Naive B cell (primary cell): Measurements from ENCODE around the gene LPP. TPM values are rescaled to one million over a fixed set of nuclear protein-coding genes. Genes with fewer than 3 reads are reported as not detected.

ENCODE experiments used
- ATAC-seq, 2 donors: fragments of 150-1000 bp; cut with Tn5 transposase; 2 replicates each; pipeline ENCODE4 v1.10.0; 2021; ENCODE audit warnings: low read depth in 2 of 2, mild to moderate bottlenecking in 2 of 2, moderate library complexity in 2 of 2
- DNase-seq: peaks from one replicate; pipeline ENCODE4 v3.0.0; 2022
- H3K27ac Mint-ChIP-seq, 6 donors: one replicate each; pipeline ENCODE4 v1.8.0; 2020 to 2022; ENCODE audit warnings: mild to moderate bottlenecking in 6 of 6, mixed read lengths in 6 of 6, moderate library complexity in 5 of 6, inconsistent platforms in 2 of 6
- H3K27me3 Mint-ChIP-seq, 3 donors: one replicate each; pipeline ENCODE4 v1.8.0; 2021 to 2022; ENCODE audit warnings: mixed read lengths in 3 of 3, mild to moderate bottlenecking in 1 of 3
- H3K36me3 Mint-ChIP-seq, 2 donors: one replicate each; pipeline ENCODE4 v1.8.0; 2020 to 2022; ENCODE audit warnings: mixed read lengths in 2 of 2, inconsistent platforms in 1 of 2, mild to moderate bottlenecking in 1 of 2
- H3K4me1 Mint-ChIP-seq, 3 donors: one replicate each; pipeline ENCODE4 v1.8.0; 2020 to 2022; ENCODE audit warnings: mixed read lengths in 3 of 3, inconsistent platforms in 1 of 3, mild to moderate bottlenecking in 1 of 3, moderate library complexity in 1 of 3
- H3K4me3 Mint-ChIP-seq, 8 donors: one replicate each; pipeline ENCODE4 v1.8.0; 2020 to 2022; ENCODE audit warnings: mild to moderate bottlenecking in 8 of 8, mixed read lengths in 8 of 8, moderate library complexity in 8 of 8, inconsistent platforms in 2 of 8
- H3K9me3 Mint-ChIP-seq, 7 donors: one replicate each; pipeline ENCODE4 v1.8.0; 2020 to 2022; ENCODE audit warnings: mixed read lengths in 7 of 7, mild to moderate bottlenecking in 5 of 7, inconsistent platforms in 2 of 7, moderate library complexity in 1 of 7
- polyA plus RNA-seq, 6 donors: library from polyadenylated mRNA; unstranded; fragments of 300-500 nt; fragmentation: Illumina TruSeq; gene quantifications; one replicate each; pipeline ENCODE4 v1.2.3, GENCODE V29; 2021; ENCODE audit warnings: low read depth in 6 of 6

LPP gene
- polyA plus RNA-seq, 6 donors from 2014 or later, result 9.6 to 58.6 (median 25.4) TPM

DNA sequence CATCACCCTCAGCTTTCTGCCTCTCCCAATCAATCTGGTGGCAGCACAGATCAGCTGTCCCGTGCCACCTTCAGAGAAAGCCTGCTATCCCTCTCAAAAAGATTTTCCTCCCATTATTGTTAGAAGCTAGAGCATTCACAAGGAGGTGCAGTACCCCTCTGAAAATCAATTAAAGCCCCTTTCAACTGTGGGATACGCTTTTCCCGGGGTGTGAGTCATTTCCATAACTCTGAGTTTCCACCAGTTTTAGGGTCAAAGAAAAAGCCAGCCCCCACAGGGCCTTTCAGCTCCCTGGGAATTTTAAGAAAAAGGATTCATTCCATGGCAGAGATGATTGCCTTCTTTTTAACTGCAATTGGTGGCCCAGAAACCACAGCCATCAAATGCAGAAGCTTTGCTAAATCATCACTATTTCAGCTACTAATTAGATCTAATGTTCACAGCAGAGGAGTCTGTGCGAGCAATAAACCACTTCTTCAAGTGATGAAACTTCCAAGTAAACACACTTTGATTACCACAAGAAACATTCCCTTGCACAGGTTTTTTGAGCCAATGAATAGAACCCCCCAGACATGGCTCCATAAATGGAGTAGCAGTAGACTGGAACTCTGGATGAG is 747.8 kb downstream of the LPP start:
- Mint-ChIP-seq H3K36me3 (peaks cover 0 to 6% of the 10 kb centered on the region in 2 donors), H3K9me3 (peaks cover 0 to 2% (median 0%) of the 10 kb centered on the region in 7 donors), H3K27me3 (no peaks in the 10 kb centered on the region), H3K27ac (peak overlapping the region in 2 of 6 donors; percentile 5 to 30), H3K4me1 (no peaks in the 10 kb centered on the region), H3K4me3 (no peak overlapping the region)
- no peak for DNase-seq
- ATAC-seq, result no peak

DNA sequence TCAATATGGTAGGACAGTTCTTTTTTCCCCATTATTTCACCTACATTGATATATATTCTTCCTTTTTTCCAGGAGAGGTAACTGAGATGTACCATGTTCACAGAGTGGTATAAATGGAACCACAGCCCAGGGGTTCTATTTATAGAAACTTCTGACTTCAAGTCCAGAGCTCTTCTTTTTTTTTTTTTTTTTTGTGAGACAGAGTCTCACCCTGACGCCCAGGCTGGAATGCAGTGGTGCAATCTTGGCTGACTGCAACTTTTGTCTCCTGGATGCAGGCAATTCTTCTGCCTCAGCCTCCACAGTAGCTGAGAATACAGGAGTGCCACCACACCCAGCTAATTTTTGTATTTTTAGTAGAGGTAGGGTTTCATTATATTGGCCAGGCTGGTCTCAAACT is 750.7 kb downstream of the LPP start:
- Mint-ChIP-seq H3K27me3 (no peaks in the 10 kb centered on the region), H3K4me1 (no peaks in the 10 kb centered on the region), H3K9me3 (peaks cover 0 to 2% (median 0%) of the 10 kb centered on the region in 7 donors), H3K4me3 (no peak overlapping the region), H3K27ac (no peak overlapping the region), H3K36me3 (no peaks in the 10 kb centered on the region)
- no peak for ATAC-seq
- no peak for DNase-seq

DNA sequence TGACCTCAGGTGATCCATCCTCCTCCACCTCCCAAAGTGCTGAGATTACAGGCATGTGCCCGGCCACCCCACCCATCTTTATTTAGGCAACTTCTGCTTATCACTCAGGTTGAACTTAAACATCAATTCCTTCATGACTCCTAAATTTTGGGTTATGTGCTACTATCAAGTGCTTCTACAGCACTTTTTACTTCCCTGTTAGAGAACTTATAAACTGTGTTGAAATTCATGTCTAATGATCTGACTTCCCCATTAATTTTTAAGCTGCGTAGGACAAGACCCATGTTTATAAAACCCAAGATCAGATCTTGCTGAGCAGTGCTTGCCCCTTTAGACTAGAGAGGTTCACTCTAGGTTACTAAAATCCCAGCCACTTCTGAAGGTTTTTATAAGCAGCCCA is 751.6 kb downstream of the LPP start:
- no peak overlapping the region for H3K27ac Mint-ChIP-seq
- peaks cover 0 to 2% (median 0%) of the 10 kb centered on the region in 7 donors for H3K9me3 Mint-ChIP-seq
- no peak overlapping the region for H3K4me3 Mint-ChIP-seq
- H3K27me3 Mint-ChIP-seq, result no peaks in the 10 kb centered on the region
- ATAC-seq (no peak), DNase-seq (no peak)
- no peaks in the 10 kb centered on the region for H3K36me3 Mint-ChIP-seq
- H3K4me1 Mint-ChIP-seq, result no peaks in the 10 kb centered on the region

DNA sequence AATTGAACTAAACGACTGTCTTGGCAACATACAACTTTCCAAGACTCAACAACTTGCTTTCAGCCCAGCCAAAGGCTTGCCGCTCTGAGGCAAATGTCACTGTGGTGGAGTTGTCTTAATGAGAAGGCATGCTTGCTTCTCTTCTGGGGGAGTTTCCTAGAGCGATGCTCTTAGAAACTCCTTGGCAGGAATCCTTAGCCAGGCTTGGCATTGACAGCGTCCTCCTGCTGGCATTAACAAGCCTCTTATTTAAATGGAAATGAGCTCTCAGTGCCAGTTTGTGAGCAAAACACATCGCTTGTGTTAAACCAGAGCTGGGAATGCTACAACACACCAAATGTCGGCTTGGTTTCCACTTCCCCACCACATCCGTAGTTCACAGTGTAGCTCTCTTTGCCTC is 752.3 kb downstream of the LPP start:
- Mint-ChIP-seq H3K4me3 (no peak overlapping the region), H3K27me3 (no peaks in the 10 kb centered on the region), H3K36me3 (no peaks in the 10 kb centered on the region), H3K4me1 (no peaks in the 10 kb centered on the region), H3K27ac (no peak overlapping the region), H3K9me3 (peaks cover 0 to 2% (median 0%) of the 10 kb centered on the region in 7 donors)
- DNase-seq (no peak), ATAC-seq (no peak)

- no peaks in the 10 kb centered on the region for H3K27me3 Mint-ChIP-seq
Observed at GRCh38 chr3:188908002-188908850, 754.3 kb downstream of the LPP start.

GRCh38 chr3:188911026-188911850 is 757.3 kb downstream of the LPP start:
- H3K27ac Mint-ChIP-seq, result no peak overlapping the region
- H3K36me3 Mint-ChIP-seq, result no peaks in the 10 kb centered on the region

More at GRCh38 chr3:188908002-188908850, 754.3 kb downstream of the LPP start:
- Mint-ChIP-seq H3K4me1 (no peaks in the 10 kb centered on the region), H3K9me3 (peaks cover 0 to 5% (median 0%) of the 10 kb centered on the region in 7 donors), H3K27ac (no peak overlapping the region), H3K36me3 (no peaks in the 10 kb centered on the region), H3K4me3 (no peak overlapping the region)
- DNase-seq (no peak), ATAC-seq (no peak)

GRCh38 chr3:188913084-188913483 is 759.1 kb downstream of the LPP start:
- Mint-ChIP-seq H3K4me3 (no peak overlapping the region), H3K36me3 (no peaks in the 10 kb centered on the region), H3K9me3 (peaks cover 0 to 5% (median 0%) of the 10 kb centered on the region in 7 donors), H3K27me3 (no peaks in the 10 kb centered on the region), H3K27ac (no peak overlapping the region), H3K4me1 (peaks cover 20 to 21% (median 21%) of the 10 kb centered on the region in 3 donors)
- DNase-seq, result no peak
- no peak for ATAC-seq

More at GRCh38 chr3:188911026-188911850, 757.3 kb downstream of the LPP start:
- Mint-ChIP-seq H3K27me3 (no peaks in the 10 kb centered on the region), H3K4me3 (no peak overlapping the region), H3K9me3 (peaks cover 0 to 5% (median 0%) of the 10 kb centered on the region in 7 donors), H3K4me1 (peaks cover 2% of the 10 kb centered on the region in 3 donors)
- DNase-seq (no peak), ATAC-seq (no peak)

- ATAC-seq, result no peak
- no peak for DNase-seq
- Mint-ChIP-seq H3K36me3 (no peaks in the 10 kb centered on the region), H3K27ac (no peak overlapping the region), H3K9me3 (peaks cover 0 to 5% (median 0%) of the 10 kb centered on the region in 7 donors), H3K27me3 (no peaks in the 10 kb centered on the region), H3K4me1 (peaks cover 20 to 23% (median 21%) of the 10 kb centered on the region in 3 donors), H3K4me3 (no peak overlapping the region)
Observed at GRCh38 chr3:188914552-188914951, 760.6 kb downstream of the LPP start.

DNA sequence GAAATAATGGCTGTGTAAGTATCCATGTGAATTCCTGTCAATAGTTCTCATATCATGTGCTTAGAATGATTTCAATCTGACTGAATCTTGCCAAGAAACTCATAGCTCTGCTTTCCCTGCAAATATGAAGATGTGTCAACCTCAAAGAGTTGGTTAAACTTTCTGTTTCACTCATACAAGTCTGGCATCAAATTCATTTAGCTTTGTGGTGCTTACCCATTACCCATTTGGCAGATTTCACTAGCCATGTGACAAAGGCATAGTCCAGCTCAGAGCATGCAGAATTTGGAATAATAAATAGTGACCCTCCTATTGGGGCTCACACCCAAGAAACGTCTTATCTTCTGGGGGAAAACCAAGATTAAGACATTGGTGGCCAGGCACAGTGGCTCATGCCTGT is 761.2 kb downstream of the LPP start:
- ATAC-seq (no peak), DNase-seq (no peak)
- Mint-ChIP-seq H3K4me1 (peaks cover 20 to 23% (median 21%) of the 10 kb centered on the region in 3 donors), H3K9me3 (peaks cover 0 to 5% (median 0%) of the 10 kb centered on the region in 7 donors), H3K27me3 (no peaks in the 10 kb centered on the region), H3K4me3 (no peak overlapping the region), H3K27ac (no peak overlapping the region), H3K36me3 (no peaks in the 10 kb centered on the region)

- Mint-ChIP-seq H3K4me1 (peaks cover 20 to 23% (median 21%) of the 10 kb centered on the region in 3 donors), H3K4me3 (peak overlapping the region in 5 of 8 donors; percentile 0 to 20 (median 9)), H3K36me3 (no peaks in the 10 kb centered on the region), H3K27me3 (no peaks in the 10 kb centered on the region), H3K9me3 (peaks cover 0 to 5% (median 0%) of the 10 kb centered on the region in 7 donors), H3K27ac (peak overlapping the region in 1 of 6 donors; percentile 8)
- ATAC-seq (peak; percentile 68 to 90), DNase-seq (peak; percentile 33)
Observed at GRCh38 chr3:188916934-188917401, 763.0 kb downstream of the LPP start.

- peaks cover 0 to 3% (median 0%) of the 10 kb centered on the region in 7 donors for H3K9me3 Mint-ChIP-seq
- H3K27me3 Mint-ChIP-seq, result no peaks in the 10 kb centered on the region
- ATAC-seq (no peak), DNase-seq (no peak)
- no peak overlapping the region for H3K27ac Mint-ChIP-seq
- H3K4me3 Mint-ChIP-seq, result peak overlapping the region in 3 of 8 donors; percentile 20 to 31 (median 30)
- H3K4me1 Mint-ChIP-seq, result peaks cover 20 to 23% (median 21%) of the 10 kb centered on the region in 3 donors
- no peaks in the 10 kb centered on the region for H3K36me3 Mint-ChIP-seq
Observed at GRCh38 chr3:188918093-188918492, 764.1 kb downstream of the LPP start.

DNA sequence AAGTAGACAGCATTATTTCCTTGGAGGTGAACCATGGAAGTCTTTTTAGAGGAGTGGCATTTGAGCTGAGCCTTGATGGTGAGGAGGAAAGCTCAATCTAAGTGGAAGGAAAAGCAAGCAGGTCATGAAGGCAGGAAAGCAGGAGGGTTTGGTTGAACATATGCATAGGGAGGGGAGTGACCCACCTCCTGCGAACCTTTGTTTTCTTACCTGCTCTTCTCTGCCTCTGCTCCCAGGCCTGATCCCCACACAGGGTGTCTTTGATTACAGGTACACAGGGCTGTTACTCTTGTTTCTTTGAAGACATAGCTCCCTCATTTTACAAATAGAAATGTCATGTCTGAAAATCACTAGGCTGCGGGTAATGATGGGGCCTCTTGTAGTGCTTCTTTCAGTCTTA is 769.7 kb downstream of the LPP start:
- Mint-ChIP-seq H3K4me3 (no peak overlapping the region), H3K27me3 (peaks cover 0 to 9% (median 0%) of the 10 kb centered on the region in 3 donors), H3K27ac (peak overlapping the region in 1 of 6 donors; percentile 12), H3K9me3 (peaks cover 0 to 2% (median 0%) of the 10 kb centered on the region in 7 donors), H3K36me3 (no peaks in the 10 kb centered on the region), H3K4me1 (no peaks in the 10 kb centered on the region)
- no peak for DNase-seq
- ATAC-seq, result no peak

- peaks cover 0 to 2% (median 0%) of the 10 kb centered on the region in 7 donors for H3K9me3 Mint-ChIP-seq
- H3K27ac Mint-ChIP-seq, result no peak overlapping the region
- H3K27me3 Mint-ChIP-seq, result peaks cover 0 to 9% (median 0%) of the 10 kb centered on the region in 3 donors
- no peaks in the 10 kb centered on the region for H3K4me1 Mint-ChIP-seq
- H3K4me3 Mint-ChIP-seq, result no peak overlapping the region
- no peaks in the 10 kb centered on the region for H3K36me3 Mint-ChIP-seq
- ATAC-seq (no peak), DNase-seq (no peak)
Observed at GRCh38 chr3:188925376-188925775, 771.4 kb downstream of the LPP start.
